ENCODE results near the gene WDR86. TPM values are rescaled to one million over a fixed set of nuclear protein-coding genes. Genes with fewer than 3 reads are reported as not detected.

Gene WDR86
- total RNA-seq, 1 experiment from 2014 or later = 8.1 TPM

DNA sequence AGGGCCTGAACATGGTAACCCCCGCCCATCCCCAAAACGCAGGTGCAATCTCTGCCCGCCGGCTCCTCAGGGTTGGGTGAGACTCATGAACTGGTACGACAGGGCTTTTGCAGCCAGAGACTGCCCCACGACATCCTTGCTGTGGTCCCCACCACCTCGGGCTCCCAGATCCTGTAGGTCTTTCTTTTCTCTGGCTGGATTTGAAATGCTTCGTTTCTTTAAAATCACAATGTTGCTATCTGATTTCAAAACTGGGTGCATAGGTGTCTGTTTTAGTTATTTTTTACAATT is 21.9 kb downstream of the WDR86 start:
- H3K9me3 Mint-ChIP-seq = no peaks in the 10 kb centered on the region
- Histone ChIP-seq H3K14ac (ENCODE audit: insufficient read depth, low read length) (no peak overlapping the region), H3K23ac (ENCODE audit: insufficient read length, low read depth, low read length) (no peak overlapping the region), H3K18ac (ENCODE audit: insufficient read length, low read depth, low read length) (no peak overlapping the region), H3K4me2 (ENCODE audit: insufficient read depth, insufficient read length, low read length) (no peak overlapping the region), H3K9me3 (ENCODE audit: control insufficient read depth, low read depth, low read length) (no peaks in the 10 kb centered on the region), H3K56ac (ENCODE audit: insufficient read length, low read depth, low read length) (no peak overlapping the region), H2BK5ac (ENCODE audit: insufficient read length, low read length) (no peak overlapping the region), H3K27me3 (ENCODE audit: insufficient read depth, low read length) (no peaks in the 10 kb centered on the region), H3K79me2 (ENCODE audit: insufficient read depth, low read length) (no peaks in the 10 kb centered on the region), H3K4me1 (ENCODE audit: insufficient read depth, low read length) (no peaks in the 10 kb centered on the region), H2BK20ac (ENCODE audit: low read depth, low read length, poor library complexity, severe bottlenecking) (no peak overlapping the region), H4K20me1 (ENCODE audit: control insufficient read depth, insufficient read depth, insufficient read length) (no peaks in the 10 kb centered on the region), H4K8ac (replicated peaks; ENCODE audit: insufficient read length, low read depth, low read length) (no peak overlapping the region), H2BK15ac (ENCODE audit: low read depth, low read length) (no peak overlapping the region), H3K23me2 (ENCODE audit: insufficient read length, low read depth, low read length, poor library complexity, severe bottlenecking) (no peaks in the 10 kb centered on the region), H3K79me1 (ENCODE audit: insufficient read depth, low read depth, low read length, poor library complexity, severe bottlenecking) (no peaks in the 10 kb centered on the region), H2AFZ (ENCODE audit: low read length) (no peak overlapping the region), H3K9ac (ENCODE audit: extremely low read depth, insufficient read length, low read length) (no peak overlapping the region), H2BK120ac (ENCODE audit: low read depth, low read length, poor library complexity, severe bottlenecking) (no peak overlapping the region), H3K4ac (ENCODE audit: low read depth, low read length) (no peak overlapping the region), H4K5ac (ENCODE audit: insufficient read length, low read depth, low read length) (no peak overlapping the region), H3K27ac (ENCODE audit: insufficient read length, low read depth, low read length) (no peak overlapping the region), H4K91ac (ENCODE audit: insufficient read length, low read depth, low read length) (no peak overlapping the region), H2BK12ac (ENCODE audit: insufficient read length, low read depth, low read length) (no peak overlapping the region), H3T11ph (ENCODE audit: low read length) (no peak overlapping the region), H2AK5ac (ENCODE audit: insufficient read length, low read length) (no peak overlapping the region)
- H3K4me3 Mint-ChIP-seq = no peak overlapping the region
- no peak for TF ChIP-seq CTCF (conservative IDR thresholded peaks at IDR 0.05)
- H3K36me3 Mint-ChIP-seq (ENCODE audit: insufficient read depth in 1 of 3, low read depth in 3 of 3) = peaks cover 0 to 7% (median 0%) of the 10 kb centered on the region in 3 experiments; a peak in 2 of 7 replicates
- no peak for DNase-seq
- WGBS (ENCODE audit: extremely low coverage, insufficient read length, low lambda C conversion rate) = no CpG with 5 or more reads among the region's 8 CpGs
- peaks cover 2 to 14% of the 10 kb centered on the region in 2 experiments; a peak in 2 of 4 replicates for H3K4me1 Mint-ChIP-seq
- no peak overlapping the region; a peak in 1 of 7 replicates for H3K27ac Mint-ChIP-seq
- peaks cover 25% of the 10 kb centered on the region for H3K27me3 Mint-ChIP-seq (ENCODE audit: low read depth)
